ENCODE measurements around the gene SERTAD2. TPM values are rescaled to one million over a fixed set of nuclear protein-coding genes. Genes with fewer than 3 reads are reported as not detected.

Gene SERTAD2
- total and polyA plus RNA-seq, 2 donors (not counting 3 experiments of a cell fraction or from before 2014, with no cell fraction given), result 5.5 to 11.2 TPM

DNA sequence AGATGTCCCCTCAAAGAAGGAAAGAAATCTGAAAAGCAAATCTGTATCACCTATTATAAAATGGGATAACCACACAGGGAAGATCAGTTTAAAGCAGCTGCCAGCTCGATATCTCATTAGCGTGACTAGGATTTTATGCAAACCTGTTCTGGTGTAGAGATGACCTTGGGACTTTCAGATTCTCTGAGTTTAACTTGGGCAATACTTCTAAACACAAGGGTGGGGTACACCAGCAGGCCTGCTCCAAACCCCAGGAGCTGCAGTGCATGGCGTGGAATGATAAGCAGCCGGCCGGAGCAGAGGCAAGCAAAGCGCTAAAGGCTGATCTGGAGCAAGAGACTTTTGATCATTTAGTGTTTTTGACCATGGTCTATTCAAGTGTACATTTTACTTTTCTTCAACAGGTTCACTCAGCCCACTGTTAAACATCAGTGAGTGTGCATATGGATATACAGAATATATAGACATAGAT, 4.7 kb downstream of the SERTAD2 start:
- no peaks in the 10 kb centered on the region for H4K20me1 ChIP-seq (replicated peaks; ENCODE audit: control insufficient read depth, extremely low read depth, insufficient read depth, low read length)
- H2AFZ ChIP-seq (ENCODE audit: low read depth, low read length), result no peak overlapping the region
- no peak overlapping the region for H3K27ac ChIP-seq (ENCODE audit: insufficient read depth, low read depth, low read length)
- no peak overlapping the region for H3K4me2 ChIP-seq (ENCODE audit: insufficient read depth, low read length)
- no peak for FAIRE-seq
- H3K27me3 ChIP-seq (ENCODE audit: control insufficient read depth in 2 of 2, insufficient read depth in 2 of 2, low read length in 2 of 2), result no peaks in the 10 kb centered on the region
- CTCF ChIA-PET, result interaction anchor here (0.9 to 5.0 kb wide), 13 partner anchors 13 to 240 kb away, joined by 3 to 46 read pairs (median 4); no protein-coding TSS in a partner anchor
- dilution Hi-C loops (cut with MboI; ENCODE audit: extremely low pct_ligation_motif_present, low sequenced_read_pairs), result no loop called here
- H3K4me1 ChIP-seq (ENCODE audit: control insufficient read depth, extremely low read depth, insufficient read depth, low read length), result peaks cover 39% of the 10 kb centered on the region
- intact Hi-C loops (cut with micrococcal nuclease), result loop anchor here (10.0 kb wide), 1 partner anchor 504 kb away; the partner anchor contains the start of gene PELI1
- H3K79me2 ChIP-seq (ENCODE audit: control insufficient read depth, insufficient read depth, low read length), result peaks cover 81% of the 10 kb centered on the region
- no peak overlapping the region for H3K9ac ChIP-seq (replicated peaks; ENCODE audit: extremely low read depth, insufficient read depth, low read length)
- no peaks in the 10 kb centered on the region for H3K9me3 ChIP-seq (replicated peaks; ENCODE audit: control insufficient read depth, insufficient read depth, low read length)
- no peaks in the 10 kb centered on the region for H3K9me1 ChIP-seq (replicated peaks; ENCODE audit: control insufficient read depth, extremely low read depth, insufficient read depth, low read length)
- TF ChIP-seq, protein P1, sequence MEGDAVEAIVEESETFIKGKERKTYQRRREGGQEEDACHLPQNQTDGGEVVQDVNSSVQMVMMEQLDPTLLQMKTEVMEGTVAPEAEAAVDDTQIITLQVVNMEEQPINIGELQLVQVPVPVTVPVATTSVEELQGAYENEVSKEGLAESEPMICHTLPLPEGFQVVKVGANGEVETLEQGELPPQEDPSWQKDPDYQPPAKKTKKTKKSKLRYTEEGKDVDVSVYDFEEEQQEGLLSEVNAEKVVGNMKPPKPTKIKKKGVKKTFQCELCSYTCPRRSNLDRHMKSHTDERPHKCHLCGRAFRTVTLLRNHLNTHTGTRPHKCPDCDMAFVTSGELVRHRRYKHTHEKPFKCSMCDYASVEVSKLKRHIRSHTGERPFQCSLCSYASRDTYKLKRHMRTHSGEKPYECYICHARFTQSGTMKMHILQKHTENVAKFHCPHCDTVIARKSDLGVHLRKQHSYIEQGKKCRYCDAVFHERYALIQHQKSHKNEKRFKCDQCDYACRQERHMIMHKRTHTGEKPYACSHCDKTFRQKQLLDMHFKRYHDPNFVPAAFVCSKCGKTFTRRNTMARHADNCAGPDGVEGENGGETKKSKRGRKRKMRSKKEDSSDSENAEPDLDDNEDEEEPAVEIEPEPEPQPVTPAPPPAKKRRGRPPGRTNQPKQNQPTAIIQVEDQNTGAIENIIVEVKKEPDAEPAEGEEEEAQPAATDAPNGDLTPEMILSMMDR (IDR thresholded peaks at IDR 0.05; ENCODE audit: extremely low read depth in 1 of 2, insufficient read depth in 1 of 2, low read depth in 1 of 2, low read length in 2 of 2), result no peak
- TF ChIP-seq EZH2 (IDR thresholded peaks at IDR 0.05; ENCODE audit: borderline replicate concordance, low read depth, low read length, severe bottlenecking), result no peak
- no peak for TF ChIP-seq JUN (IDR thresholded peaks at IDR 0.05; ENCODE audit: borderline replicate concordance, insufficient read depth, insufficient read length, low read depth)
- no peak for TF ChIP-seq MYC (IDR thresholded peaks at IDR 0.05; ENCODE audit: low read depth, low read length)
- no peak for TF ChIP-seq FOS (IDR thresholded peaks at IDR 0.05; ENCODE audit: borderline replicate concordance, insufficient read depth, low read length)
- TF ChIP-seq POLR2A (IDR thresholded peaks at IDR 0.05; ENCODE audit: low read depth, low read length), result no peak
- TF ChIP-seq, protein P2, sequence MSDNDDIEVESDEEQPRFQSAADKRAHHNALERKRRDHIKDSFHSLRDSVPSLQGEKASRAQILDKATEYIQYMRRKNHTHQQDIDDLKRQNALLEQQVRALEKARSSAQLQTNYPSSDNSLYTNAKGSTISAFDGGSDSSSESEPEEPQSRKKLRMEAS (IDR thresholded peaks at IDR 0.05; ENCODE audit: insufficient read depth, insufficient read length), result no peak
- no peak for TF ChIP-seq POLR2AphosphoS5 (IDR thresholded peaks at IDR 0.05; ENCODE audit: insufficient read depth, low read depth, low read length)
- no peak for TF ChIP-seq GATA2 (IDR thresholded peaks at IDR 0.05; ENCODE audit: insufficient read depth, insufficient read length, low read depth, low read length)
- H3K4me3 ChIP-seq (replicated peaks in 1 of 3; ENCODE audit: insufficient read depth in 1 of 3, low read depth in 1 of 3, low read length in 3 of 3), result no peak overlapping the region
- POLR2A ChIA-PET, result no interaction called here
- DNase-seq (ENCODE audit: low read depth, low spot score), result no peak
- H3K36me3 ChIP-seq (ENCODE audit: control insufficient read depth in 2 of 2, extremely low read depth in 1 of 2, insufficient read depth in 2 of 2, low read length in 2 of 2), result no peaks in the 10 kb centered on the region
- no TSS peak for BruUV-seq (replicated peaks)

All from endothelial cell of umbilical vein (primary cell).